Measurements from ENCODE around the gene MMP1.
"Not testable (repeated sequence)": the region's sequence is repeated elsewhere in the genome, so short reads cannot be mapped to it uniquely, and the experiment has no call there.

MMP1 gene

DNA sequence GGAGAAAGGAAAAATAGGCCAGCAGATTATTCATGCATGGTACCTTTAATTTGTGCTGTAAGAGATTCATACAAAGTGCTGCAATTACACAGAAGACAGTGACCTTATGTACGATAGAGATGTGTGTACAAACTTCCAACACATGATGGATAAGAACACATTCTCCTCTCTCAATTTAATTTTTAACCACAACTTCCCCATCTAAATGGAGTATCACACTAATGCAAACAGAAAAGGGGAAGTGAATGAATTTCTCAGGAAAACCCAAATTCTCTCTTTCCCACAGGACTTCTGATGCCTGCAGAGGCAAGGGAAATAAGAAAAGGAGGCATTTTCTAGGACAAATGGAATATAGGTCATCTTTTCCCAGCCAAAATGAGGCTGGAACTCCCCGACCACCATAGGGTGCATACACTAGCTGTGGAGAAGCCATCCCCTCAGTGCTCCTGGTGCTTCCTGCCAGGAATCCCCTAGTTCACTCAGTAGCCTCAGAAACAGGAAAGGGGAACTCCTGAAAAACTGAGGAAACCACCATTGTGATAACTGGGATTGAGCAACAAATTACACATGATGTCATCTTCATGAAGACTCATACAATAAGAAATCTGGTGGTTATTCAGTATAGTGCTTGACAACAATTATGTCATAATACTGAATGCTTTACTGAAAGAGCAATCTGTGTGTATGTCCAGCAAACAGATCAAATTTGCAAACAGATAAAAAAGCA lies 40.0 kb downstream of the MMP1 start:
- no peak for DNase-seq

GRCh38 chr11:102753267-102753666 lies 44.7 kb downstream of the MMP1 start:
- no peak for DNase-seq

- no peak for DNase-seq
Observed at GRCh38 chr11:102751673-102752072, 46.3 kb downstream of the MMP1 start.

- no peak for DNase-seq
Observed at GRCh38 chr11:102749101-102749722, 48.7 kb downstream of the MMP1 start.

- DNase-seq, result not testable (repeated sequence)
Observed at GRCh38 chr11:102746746-102747578, 51.0 kb downstream of the MMP1 start.

All from stimulated activated CD4-positive, alpha-beta T cell treated with anti-CD3 and anti-CD28 coated beads, Interleukin-2, amount 100 ng/mL, for 24 hours (primary cell).